RWPE2 (cell line): ENCODE results near the gene TCF7L2.

ENCODE experiments used
- ATAC-seq: fragments of 200-7000 bp; cut with Tn5 transposase; 3 replicates; pipeline ENCODE4 v1.9.1; 2021; ENCODE audit warnings: low read depth
- DNase-seq: peaks from one replicate; pipeline ENCODE4 v3.0.0-alpha.2; 2020; ENCODE audit warnings: low spot score
- H3K27ac ChIP-seq: fragments of 450-650 bp; 2 replicates; pipeline ENCODE4 v1.5.1; 2017; ENCODE audit warnings: mild to moderate bottlenecking; ENCODE audit not compliant: poor library complexity, severe bottlenecking
- H3K27me3 ChIP-seq: fragments of 250-450 bp; sonication (Bioruptor Pico); 2 replicates; pipeline ENCODE4 v1.5.1; 2021; ENCODE audit warnings: mild to moderate bottlenecking, moderate library complexity; ENCODE audit not compliant: insufficient read depth, poor library complexity, severe bottlenecking
- H3K36me3 ChIP-seq: fragments of 250-450 bp; sonication (Bioruptor Pico); 2 replicates; pipeline ENCODE4 v1.5.1; 2020; ENCODE audit warnings: low read depth, mild to moderate bottlenecking, moderate library complexity
- H3K4me1 ChIP-seq: fragments of 250-450 bp; sonication (Bioruptor Pico); 2 replicates; pipeline ENCODE4 v1.5.1; 2021; ENCODE audit warnings: mild to moderate bottlenecking, moderate library complexity; ENCODE audit not compliant: insufficient read depth, poor library complexity, severe bottlenecking
- H3K4me3 ChIP-seq: fragments of 250-450 bp; sonication (Bioruptor Pico); 2 replicates; pipeline ENCODE4 v1.5.1; 2021; ENCODE audit warnings: mild to moderate bottlenecking, moderate library complexity; ENCODE audit not compliant: severe bottlenecking
- H3K9me3 ChIP-seq: fragments of 250-450 bp; sonication (Bioruptor Pico); 2 replicates; pipeline ENCODE4 v1.5.1; 2021; ENCODE audit warnings: mild to moderate bottlenecking, moderate library complexity; ENCODE audit not compliant: severe bottlenecking
- CTCF ChIP-seq: fragments of 450-650 bp; IDR thresholded peaks from one replicate; pipeline ENCODE4 v1.5.1; 2017; ENCODE audit warnings: mild to moderate bottlenecking, moderate library complexity; ENCODE audit not compliant: poor library complexity, severe bottlenecking

Gene TCF7L2

GRCh38 chr10:113093188-113094113, 143.4 kb downstream of the TCF7L2 start:
- peaks cover 34% of the 10 kb centered on the region for H3K4me1 ChIP-seq
- DNase-seq, result no peak
- peak; percentile 87 for ATAC-seq
- no peaks in the 10 kb centered on the region for H3K9me3 ChIP-seq
- no peak for TF ChIP-seq CTCF
- H3K27ac ChIP-seq, result peak overlapping the region; percentile 99
- no peak overlapping the region for H3K4me3 ChIP-seq
- H3K27me3 ChIP-seq, result no peaks in the 10 kb centered on the region
- H3K36me3 ChIP-seq, result no peaks in the 10 kb centered on the region; the same call in 1 of the 2 replicates

DNA sequence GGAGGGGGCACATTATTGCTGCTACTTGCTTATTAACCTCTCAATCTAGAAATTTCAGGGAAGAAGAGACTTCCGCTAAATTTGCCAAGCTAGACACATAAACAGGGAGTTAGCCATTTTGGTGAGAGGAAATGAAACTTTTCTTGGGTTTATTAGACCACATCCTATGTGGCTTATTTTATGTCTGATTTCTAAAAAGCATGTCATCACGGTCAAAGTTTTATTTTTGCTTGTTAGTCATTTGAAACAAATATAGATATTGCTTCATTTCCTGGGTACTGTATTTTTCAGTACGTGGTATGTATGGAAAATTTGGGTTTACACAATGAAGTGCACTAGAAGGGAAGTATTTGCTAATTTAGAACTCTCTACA, 144.1 kb downstream of the TCF7L2 start:
- Histone ChIP-seq H3K4me1 (peaks cover 40% of the 10 kb centered on the region), H3K27me3 (no peaks in the 10 kb centered on the region), H3K36me3 (no peaks in the 10 kb centered on the region; the same call in 1 of the 2 replicates), H3K9me3 (no peaks in the 10 kb centered on the region), H3K27ac (peak overlapping the region; percentile 99), H3K4me3 (no peak overlapping the region)
- no peak for TF ChIP-seq CTCF
- DNase-seq, result no peak
- ATAC-seq, result peak; percentile 44

DNA sequence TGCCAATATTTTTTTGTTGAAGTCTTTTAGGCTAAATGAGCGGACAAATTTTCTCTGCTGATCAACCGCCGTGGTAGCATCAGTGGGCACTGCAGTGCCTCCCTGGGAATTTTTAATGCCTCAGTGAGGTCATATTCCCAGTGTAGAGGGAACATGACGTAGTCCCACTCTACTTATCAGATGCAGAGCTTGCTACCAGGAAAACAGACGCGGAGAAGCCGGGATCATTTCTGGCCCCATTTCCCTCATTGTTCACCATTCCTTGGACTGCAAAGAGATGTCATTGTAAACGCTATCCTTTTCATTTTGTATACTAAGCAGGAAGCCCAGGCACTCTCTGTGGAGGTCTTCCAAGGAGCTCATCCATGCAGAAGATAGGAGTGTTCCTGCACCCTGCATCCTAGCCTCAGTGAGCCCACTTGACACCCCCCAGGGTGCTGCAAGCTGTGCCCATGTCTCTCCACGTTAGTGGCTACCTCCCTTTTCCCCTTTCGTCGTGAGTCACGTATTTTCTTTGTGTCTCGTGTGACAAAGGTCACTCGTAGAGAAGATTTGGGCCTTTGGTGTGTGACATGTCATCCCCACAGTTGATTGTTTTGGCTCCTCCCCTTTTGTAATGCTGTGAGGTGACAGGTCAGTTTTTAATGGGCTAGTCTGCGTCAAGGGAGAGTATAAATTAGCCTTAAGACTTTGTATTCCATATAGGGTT, 145.5 kb downstream of the TCF7L2 start:
- no peak for DNase-seq
- H3K4me1 ChIP-seq, result peaks cover 51% of the 10 kb centered on the region
- peak overlapping the region; percentile 99 for H3K27ac ChIP-seq
- H3K4me3 ChIP-seq, result no peak overlapping the region
- no peaks in the 10 kb centered on the region for H3K27me3 ChIP-seq
- no peaks in the 10 kb centered on the region for H3K9me3 ChIP-seq
- TF ChIP-seq CTCF, result no peak
- ATAC-seq, result no peak
- H3K36me3 ChIP-seq, result no peaks in the 10 kb centered on the region; the same call in 1 of the 2 replicates

- Histone ChIP-seq H3K4me1 (peaks cover 51% of the 10 kb centered on the region), H3K9me3 (no peaks in the 10 kb centered on the region), H3K36me3 (no peaks in the 10 kb centered on the region; the same call in 1 of the 2 replicates), H3K27me3 (no peaks in the 10 kb centered on the region), H3K27ac (peak overlapping the region; percentile 99), H3K4me3 (no peak overlapping the region)
- TF ChIP-seq CTCF, result no peak
- ATAC-seq (no peak; the same call in 2 of the 3 replicates), DNase-seq (no peak)
Observed at GRCh38 chr10:113096128-113096996, 146.3 kb downstream of the TCF7L2 start.
